Measurements from ENCODE around the gene INSRR.

INSRR gene

GRCh38 chr1:156812293-156812990, 46.5 kb downstream of the INSRR start:
- no peak overlapping the region for H3K4me3 ChIP-seq (ENCODE audit: low read depth, low read length)
- TF ChIP-seq, protein P1, sequence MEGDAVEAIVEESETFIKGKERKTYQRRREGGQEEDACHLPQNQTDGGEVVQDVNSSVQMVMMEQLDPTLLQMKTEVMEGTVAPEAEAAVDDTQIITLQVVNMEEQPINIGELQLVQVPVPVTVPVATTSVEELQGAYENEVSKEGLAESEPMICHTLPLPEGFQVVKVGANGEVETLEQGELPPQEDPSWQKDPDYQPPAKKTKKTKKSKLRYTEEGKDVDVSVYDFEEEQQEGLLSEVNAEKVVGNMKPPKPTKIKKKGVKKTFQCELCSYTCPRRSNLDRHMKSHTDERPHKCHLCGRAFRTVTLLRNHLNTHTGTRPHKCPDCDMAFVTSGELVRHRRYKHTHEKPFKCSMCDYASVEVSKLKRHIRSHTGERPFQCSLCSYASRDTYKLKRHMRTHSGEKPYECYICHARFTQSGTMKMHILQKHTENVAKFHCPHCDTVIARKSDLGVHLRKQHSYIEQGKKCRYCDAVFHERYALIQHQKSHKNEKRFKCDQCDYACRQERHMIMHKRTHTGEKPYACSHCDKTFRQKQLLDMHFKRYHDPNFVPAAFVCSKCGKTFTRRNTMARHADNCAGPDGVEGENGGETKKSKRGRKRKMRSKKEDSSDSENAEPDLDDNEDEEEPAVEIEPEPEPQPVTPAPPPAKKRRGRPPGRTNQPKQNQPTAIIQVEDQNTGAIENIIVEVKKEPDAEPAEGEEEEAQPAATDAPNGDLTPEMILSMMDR (IDR thresholded peaks at IDR 0.05; ENCODE audit: borderline replicate concordance, insufficient read depth, low read depth, low read length), result no peak

GRCh38 chr1:156811168-156811567, 47.7 kb downstream of the INSRR start:
- H3K4me3 ChIP-seq (ENCODE audit: low read depth, low read length), result no peak overlapping the region
- TF ChIP-seq, protein P1 (IDR thresholded peaks at IDR 0.05; ENCODE audit: borderline replicate concordance, insufficient read depth, low read depth, low read length), result no peak

GRCh38 chr1:156809711-156810366, 49.1 kb downstream of the INSRR start:
- no peak overlapping the region for H3K4me3 ChIP-seq (ENCODE audit: low read depth, low read length)
- TF ChIP-seq, protein P1 (IDR thresholded peaks at IDR 0.05; ENCODE audit: borderline replicate concordance, insufficient read depth, low read depth, low read length), result no peak

DNA sequence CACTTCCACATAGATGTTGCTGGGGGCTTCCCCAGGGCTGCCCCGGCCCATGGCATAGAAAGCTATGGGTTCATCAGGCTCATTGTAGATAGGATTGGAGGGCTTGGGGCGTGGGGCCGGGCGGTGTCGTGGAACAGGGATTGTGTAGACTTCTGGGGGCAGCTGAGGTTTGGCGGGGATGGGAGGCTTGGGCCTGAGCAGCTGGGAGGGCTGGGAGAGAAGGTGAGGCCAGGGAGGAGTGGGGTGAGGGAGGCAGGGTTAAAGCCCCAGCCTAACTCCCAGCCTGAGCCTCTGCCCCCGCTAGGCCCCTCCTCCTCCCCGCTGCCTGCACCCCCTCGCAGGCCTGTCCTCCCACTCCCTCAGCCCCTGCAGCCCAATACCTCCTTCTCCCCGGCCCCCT, 49.6 kb downstream of the INSRR start:
- TF ChIP-seq, protein P1 (IDR thresholded peaks at IDR 0.05; ENCODE audit: borderline replicate concordance, insufficient read depth, low read depth, low read length), result no peak

GRCh38 chr1:156808186-156809030, 50.5 kb downstream of the INSRR start:
- TF ChIP-seq, protein P1 (IDR thresholded peaks at IDR 0.05; ENCODE audit: borderline replicate concordance, insufficient read depth, low read depth, low read length), result no peak

More for the DNA sequence above, 49.6 kb downstream of the INSRR start:
- no peak overlapping the region for H3K4me3 ChIP-seq (ENCODE audit: low read depth, low read length)

DNA sequence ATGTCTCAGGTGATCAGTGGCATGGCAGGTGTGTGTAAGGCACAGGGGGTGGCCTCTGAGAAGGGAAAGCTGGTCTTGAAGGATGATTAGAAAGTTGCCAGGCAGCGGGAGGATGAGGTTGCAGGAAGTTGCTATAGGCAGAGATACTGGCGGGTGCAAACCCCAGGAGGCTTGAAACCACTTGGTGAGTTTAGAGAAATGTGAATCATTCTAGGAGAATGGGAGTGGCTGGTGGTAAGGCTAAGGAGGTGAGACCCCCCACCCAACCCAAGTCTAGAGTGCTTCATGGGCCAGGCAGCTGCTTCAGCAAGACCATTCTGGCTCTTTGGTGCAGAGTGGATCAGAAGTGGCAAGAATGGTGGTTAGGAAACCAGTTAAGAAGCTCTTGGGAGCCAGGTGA, 51.3 kb downstream of the INSRR start:
- H3K4me3 ChIP-seq (ENCODE audit: low read depth, low read length), result no peak overlapping the region
- TF ChIP-seq, protein P1 (IDR thresholded peaks at IDR 0.05; ENCODE audit: borderline replicate concordance, insufficient read depth, low read depth, low read length), result no peak

More at GRCh38 chr1:156808186-156809030, 50.5 kb downstream of the INSRR start:
- no peak overlapping the region for H3K4me3 ChIP-seq (ENCODE audit: low read depth, low read length)
